HepG2 (cell line): Measurements from ENCODE around the gene KIAA0232.

ENCODE experiments used
- CBX1 ChIP-seq: IDR thresholded peaks from one replicate; pipeline ENCODE4 v1.6.1; 2016; ENCODE audit warnings: antibody characterized with exemption, low read depth
- HNRNPH1 ChIP-seq: fragments of 200-400 bp; formaldehyde crosslinking; optimal IDR thresholded peaks from 2 replicates; pipeline ENCODE3; 2017; ENCODE audit warnings: mild to moderate bottlenecking, low read depth, low read length
- HOXA9 ChIP-seq: sonication (generic); formaldehyde crosslinking; IDR thresholded peaks from 2 replicates; pipeline ENCODE4 v1.8.1; 2022; ENCODE audit warnings: missing genetic modification reagents, mild to moderate bottlenecking, moderate library complexity, borderline replicate concordance
- RAD21 ChIP-seq: fragments of 450-650 bp; formaldehyde crosslinking; IDR thresholded peaks from 2 replicates; pipeline ENCODE4 v1.5.0; 2020; ENCODE audit warnings: mild to moderate bottlenecking
- SAP130 ChIP-seq: IDR thresholded peaks from 2 replicates; pipeline ENCODE4 v1.6.1; 2016; ENCODE audit warnings: low read depth

- no peak for TF ChIP-seq CBX1
- TF ChIP-seq RAD21 (CRISPR knock-in tag), result no peak
- no peak for TF ChIP-seq SAP130
- no peak for TF ChIP-seq HNRNPH1
- TF ChIP-seq HOXA9, result no peak
Observed at GRCh38 chr4:6900956-6901355, 118.4 kb downstream of the KIAA0232 start.
